HG03064 (cell line): Measurements from ENCODE around the gene PARP16.
"Not testable (repeated sequence)": the region's sequence is repeated elsewhere in the genome, so short reads cannot be mapped to it uniquely, and the experiment has no call there.

Experiments used
- ATAC-seq: cut with Tn5 transposase; IDR thresholded peaks from one replicate; pipeline ENCODE4 v1.9.1; 2021; ENCODE audit warnings: low read depth; ENCODE audit not compliant: unreplicated experiment

The PARP16 gene

GRCh38 chr15:65278480-65278879 lies 8.2 kb downstream of the PARP16 start:
- ATAC-seq: no peak

DNA sequence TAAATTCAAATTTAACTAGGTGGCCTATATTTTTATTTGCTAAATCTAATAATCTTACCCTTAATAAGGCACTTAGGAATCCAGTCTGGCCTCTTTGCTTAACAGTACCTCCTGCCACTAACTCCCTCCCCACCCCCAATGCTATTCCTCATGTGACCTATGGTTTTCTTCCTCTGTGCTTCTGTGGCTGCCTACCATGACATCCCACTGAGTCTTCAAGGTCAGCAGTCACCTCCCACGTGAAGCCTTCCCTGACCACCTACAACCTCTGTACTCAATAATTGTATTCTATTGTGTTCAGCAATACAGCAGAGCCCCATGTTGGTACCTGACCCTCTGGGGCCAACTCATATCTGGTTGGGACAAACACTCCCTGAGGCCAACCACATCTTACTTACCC lies 9.7 kb downstream of the PARP16 start:
- no peak for ATAC-seq

GRCh38 chr15:65275728-65276126 lies 11.0 kb downstream of the PARP16 start:
- ATAC-seq: no peak

- no peak for ATAC-seq
Measured at GRCh38 chr15:65275104-65275727, 11.5 kb downstream of the PARP16 start.

GRCh38 chr15:65270811-65271545 lies 15.7 kb downstream of the PARP16 start:
- not testable (repeated sequence) for ATAC-seq

GRCh38 chr15:65268411-65268810 lies 18.3 kb downstream of the PARP16 start:
- no peak for ATAC-seq

DNA sequence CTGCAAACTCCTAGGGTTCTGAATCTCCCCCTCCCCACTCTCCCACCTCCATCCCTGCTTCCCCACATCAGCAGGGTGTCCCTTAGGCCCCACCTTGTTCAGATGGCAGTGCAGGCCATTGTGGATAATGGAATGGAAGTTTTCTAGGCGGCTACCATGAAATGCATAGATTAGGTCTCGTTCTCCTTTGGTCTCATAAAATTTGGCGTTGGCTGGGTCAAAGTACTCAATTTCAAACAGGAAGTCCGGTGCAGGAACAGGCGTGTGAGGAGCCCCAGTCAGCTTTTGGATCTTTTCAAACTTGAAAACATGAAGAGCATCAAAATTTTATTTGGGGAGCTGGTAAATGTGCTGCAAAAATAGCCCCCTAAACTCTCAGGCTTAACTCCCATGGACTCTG lies 20.2 kb downstream of the PARP16 start:
- ATAC-seq: no peak

DNA sequence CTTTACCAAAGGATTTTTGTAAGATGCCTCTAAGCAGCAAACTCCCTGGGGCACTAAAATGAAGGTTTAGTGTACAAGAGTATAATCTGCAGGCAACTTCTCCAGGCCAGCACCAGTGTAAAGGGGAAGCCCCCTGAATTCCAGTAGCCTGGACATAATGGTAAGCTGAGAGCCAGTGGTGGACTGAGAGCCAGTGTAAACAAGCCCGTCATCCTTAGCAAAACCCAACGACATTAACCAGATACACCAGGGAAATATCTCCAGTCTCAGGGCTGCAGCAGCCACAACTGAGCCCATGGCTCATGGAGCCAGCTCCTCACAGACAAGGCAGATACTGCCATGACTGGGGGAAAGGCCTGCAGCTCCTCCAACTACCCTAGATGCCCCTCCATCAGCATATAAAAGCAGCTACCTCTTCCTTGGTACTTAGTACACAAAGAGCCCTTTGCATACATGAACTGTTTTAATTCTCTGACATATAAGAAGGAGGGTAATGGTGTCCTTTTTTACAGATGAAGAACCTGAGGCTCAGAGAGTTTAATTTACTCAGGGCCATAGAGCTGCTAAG lies 21.7 kb downstream of the PARP16 start:
- ATAC-seq: no peak

- ATAC-seq: no peak
Measured at GRCh38 chr15:65263313-65263712, 23.4 kb downstream of the PARP16 start.

DNA sequence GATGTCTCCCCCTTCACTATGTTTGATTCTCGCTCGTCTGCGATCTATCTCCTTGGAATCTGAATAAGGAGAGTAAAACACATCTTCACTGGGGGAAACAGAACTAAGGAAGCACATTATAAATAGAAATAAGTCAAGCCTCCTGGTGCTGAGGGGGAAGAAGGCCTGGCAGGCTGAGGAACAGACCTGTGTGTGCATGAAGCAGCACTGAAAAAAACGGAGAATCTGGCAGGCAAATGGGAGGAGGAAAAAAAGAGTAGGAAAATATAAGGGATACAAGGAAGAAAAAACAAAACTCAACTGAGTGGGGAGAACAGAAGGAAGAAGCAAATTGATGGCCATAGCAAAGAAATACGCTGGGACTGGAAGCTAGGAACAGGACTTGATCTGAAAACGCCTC lies 25.7 kb downstream of the PARP16 start:
- no peak for ATAC-seq

- no peak for ATAC-seq
Measured at GRCh38 chr15:65259367-65259797, 27.3 kb downstream of the PARP16 start.

DNA sequence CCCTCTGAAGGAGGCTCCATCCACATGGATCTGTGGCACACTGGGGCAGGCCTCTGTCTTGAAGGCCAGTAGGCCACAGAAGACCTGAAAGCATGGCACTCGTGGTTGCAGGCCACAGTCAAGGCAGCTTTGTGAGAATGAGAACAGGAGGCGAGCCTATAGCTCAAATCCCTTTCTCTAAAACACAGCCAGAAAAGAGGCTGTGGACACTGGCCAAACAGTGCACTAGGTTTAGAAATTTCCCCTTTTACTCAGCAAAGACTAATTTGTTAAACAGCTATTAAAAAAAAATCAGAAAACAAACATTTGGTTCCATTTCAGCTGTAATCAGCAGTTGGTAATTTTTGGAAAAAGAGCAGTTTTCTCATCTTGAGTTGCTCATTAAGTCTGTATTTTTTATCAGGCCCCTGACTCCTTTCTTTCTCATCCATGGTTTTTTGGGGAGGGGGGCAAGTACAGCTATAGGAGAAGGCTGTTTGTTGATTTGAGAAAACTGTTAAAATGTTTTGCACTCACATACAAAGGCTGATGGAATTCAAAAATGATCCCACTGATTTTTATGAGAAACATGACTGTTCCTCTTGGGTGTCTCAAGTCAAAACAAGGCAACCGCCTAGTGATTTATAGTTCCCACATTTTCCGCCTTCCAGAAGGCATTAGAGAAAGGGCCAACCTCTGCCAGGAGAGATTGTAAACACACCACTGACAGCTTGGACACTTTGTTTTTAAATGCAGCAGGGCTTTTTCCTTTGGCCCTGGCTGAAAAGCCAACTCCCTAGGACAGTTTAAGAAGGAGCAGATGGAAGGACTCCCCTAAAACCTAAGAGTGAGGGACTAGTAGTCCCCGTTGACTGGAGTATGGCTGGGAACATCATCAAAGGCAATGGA lies 28.1 kb downstream of the PARP16 start:
- no peak for ATAC-seq

DNA sequence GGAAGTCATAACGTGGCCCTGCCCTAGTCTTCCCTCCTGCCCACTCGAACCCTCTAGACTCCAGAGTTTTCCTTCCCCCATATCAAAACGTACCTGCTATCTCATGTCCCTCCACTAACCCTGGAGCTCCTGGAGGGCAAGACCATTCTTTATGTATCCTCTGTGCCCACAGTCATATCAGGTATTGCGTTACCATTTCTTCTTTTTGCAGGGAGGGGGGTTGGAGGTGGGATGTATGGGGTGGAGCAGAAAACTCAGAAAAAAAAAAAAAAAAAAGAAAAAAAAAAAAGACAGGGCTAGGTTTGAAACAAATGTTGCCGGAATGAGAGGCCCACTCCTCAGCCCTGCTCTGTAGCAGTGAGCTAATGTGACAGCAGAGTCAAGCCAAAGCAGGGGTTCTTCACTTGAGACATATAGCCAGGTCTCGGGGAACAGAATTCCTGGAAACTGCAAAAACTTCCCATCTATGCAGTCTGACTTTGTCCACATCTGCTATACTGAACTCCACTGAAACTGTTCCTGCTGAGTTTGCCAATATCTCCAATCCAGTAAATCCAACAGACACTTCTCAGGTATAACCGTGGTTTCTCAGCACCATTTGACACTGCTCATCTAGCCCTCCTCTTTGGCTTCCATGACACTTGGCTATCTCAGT lies 31.1 kb downstream of the PARP16 start:
- no peak for ATAC-seq

DNA sequence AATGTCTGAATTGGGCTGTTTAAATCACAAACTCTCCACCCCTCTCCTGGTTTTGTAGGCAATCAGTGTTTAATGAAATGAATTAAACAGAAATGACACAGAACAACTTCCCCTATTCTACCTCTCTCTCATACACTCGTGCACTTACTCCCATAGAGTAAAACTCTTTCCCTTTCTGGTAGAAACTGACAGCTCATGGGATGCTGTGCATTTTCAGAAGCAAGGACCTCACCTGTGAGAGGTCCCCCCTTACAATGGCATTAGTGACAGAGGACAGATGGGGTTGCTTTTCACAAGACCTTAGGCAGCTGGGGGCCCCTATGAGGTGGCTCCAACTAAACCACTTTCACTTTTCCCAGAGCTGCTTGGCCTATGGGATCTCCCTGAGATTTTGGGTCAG lies 31.9 kb downstream of the PARP16 start:
- ATAC-seq: no peak

- no peak for ATAC-seq
Measured at GRCh38 chr15:65254356-65254755, 32.3 kb downstream of the PARP16 start.

DNA sequence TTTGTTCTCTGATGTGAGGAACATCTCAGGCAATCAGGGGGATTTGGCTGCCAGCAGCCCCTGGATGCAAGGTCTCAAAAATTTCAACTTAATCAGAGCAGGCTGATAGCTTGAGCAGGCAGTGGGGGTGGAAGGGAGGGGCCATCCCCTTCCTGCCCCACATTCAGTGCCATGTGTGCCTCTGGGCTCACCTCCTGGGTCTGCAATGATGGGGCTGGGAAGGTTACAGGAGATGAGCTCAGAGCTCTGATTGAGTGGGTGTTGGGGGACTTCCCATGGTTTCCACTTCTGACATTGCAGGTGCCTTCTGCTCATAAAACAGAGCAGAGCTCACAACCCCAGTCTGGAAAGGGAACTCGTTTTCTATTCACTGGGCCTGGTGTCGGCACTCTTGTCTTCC lies 37.0 kb downstream of the PARP16 start:
- ATAC-seq: no peak

DNA sequence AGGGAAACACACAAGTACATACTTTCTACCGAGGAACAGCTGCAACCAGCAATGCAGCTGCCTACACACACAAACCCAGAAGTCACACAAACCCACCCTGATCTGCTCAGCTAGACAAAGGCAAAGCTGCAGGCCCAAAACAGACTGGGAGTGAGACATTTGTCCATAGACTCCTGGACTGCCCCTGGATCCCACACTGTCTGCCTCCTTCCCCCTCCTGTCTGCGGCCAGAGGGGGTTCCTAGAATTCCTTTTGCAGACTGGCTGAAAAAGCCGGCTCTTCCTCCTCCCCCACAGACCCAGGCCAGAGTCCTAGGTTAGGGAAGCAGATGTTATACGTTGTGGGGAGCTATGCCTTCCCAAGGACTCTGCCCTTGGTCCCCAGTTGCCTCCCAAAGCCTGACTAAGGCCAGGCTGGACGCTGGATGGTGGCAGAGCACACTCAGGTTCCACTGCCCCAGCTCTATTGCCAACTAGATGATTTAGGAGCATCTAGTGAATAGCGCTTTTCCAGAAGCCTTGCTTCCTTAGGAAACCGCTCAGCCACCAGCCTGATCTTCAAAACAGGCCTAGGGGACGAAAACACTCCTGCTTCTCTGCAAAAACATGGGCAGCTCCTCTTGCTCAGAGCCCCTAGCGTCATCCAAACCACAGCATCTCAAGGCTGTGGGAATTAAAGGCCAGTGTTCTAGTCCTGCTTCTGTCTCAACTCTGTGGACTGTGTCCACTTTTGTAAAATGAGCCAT lies 38.0 kb downstream of the PARP16 start:
- no peak for ATAC-seq

GRCh38 chr15:65246939-65247338 lies 39.7 kb downstream of the PARP16 start:
- ATAC-seq: no peak

- no peak for ATAC-seq
Measured at GRCh38 chr15:65246026-65246714, 40.5 kb downstream of the PARP16 start.
